IMR-90 (cell line): ENCODE data around the gene PLB1. TPM values are rescaled to one million over a fixed set of nuclear protein-coding genes. Genes with fewer than 3 reads are reported as not detected.

ENCODE experiments used
- ATAC-seq: fragments of 200-7000 bp; cut with Tn5 transposase; 2 replicates; pipeline ENCODE4 v1.9.1; 2020; ENCODE audit warnings: low read depth, mild to moderate bottlenecking, moderate library complexity
- BruUV-seq: library from RNA; stranded (reverse); fragments of 400-500 nt; replicated peaks from 2 replicates; lab custom pipeline; 2021; lab: Mats Ljungman, UMichigan
- CTCF ChIA-PET: fragments of 300-600 bp; formaldehyde crosslinking; extraction: SDS; loops from one replicate; lab custom pipeline; 2021; ENCODE audit warnings: antibody characterized with exemption; lab: Yijun Ruan, JAX
- POLR2A ChIA-PET: fragments of 300-600 bp; sonication (Branson Sonifier 250); formaldehyde crosslinking; loops from one replicate; lab custom pipeline; 2022; ENCODE audit warnings: antibody characterized with exemption; ENCODE audit not compliant: unreplicated experiment; lab: Charles Lee
- DNase-seq: peaks from one replicate; pipeline ENCODE4 v3.0.0; 2013
- H2AFZ ChIP-seq: replicated peaks from 2 replicates; pipeline ENCODE3; 2013; ENCODE audit warnings: low read length, mild to moderate bottlenecking; ENCODE audit not compliant: poor library complexity
- H2AK5ac ChIP-seq: 2 replicates; pipeline ENCODE4 v1.6.1; 2013; ENCODE audit warnings: low read depth, low read length, inconsistent platforms
- H2AK9ac ChIP-seq: replicated peaks from 2 replicates; pipeline ENCODE3; 2013; ENCODE audit warnings: mild to moderate bottlenecking, low read depth, low read length, moderate library complexity; ENCODE audit not compliant: poor library complexity
- H2BK120ac ChIP-seq: 2 replicates; pipeline ENCODE4 v1.6.1; 2013; ENCODE audit warnings: low read depth, low read length, inconsistent platforms
- H2BK15ac ChIP-seq: 3 replicates; pipeline ENCODE4 v1.6.1; 2013; ENCODE audit warnings: low read depth, low read length, inconsistent platforms
- H2BK20ac ChIP-seq: 2 replicates; pipeline ENCODE4 v1.6.1; 2013; ENCODE audit warnings: low read depth, mild to moderate bottlenecking, inconsistent platforms, low read length, moderate library complexity
- H2BK5ac ChIP-seq: 2 replicates; pipeline ENCODE4 v1.6.1; 2013; ENCODE audit warnings: mild to moderate bottlenecking, low read depth, low read length, inconsistent platforms; ENCODE audit not compliant: poor library complexity, severe bottlenecking
- H3K14ac ChIP-seq: replicated peaks from 2 replicates; pipeline ENCODE4 v1.6.1; 2013; ENCODE audit warnings: low read depth, low read length, inconsistent platforms
- H3K18ac ChIP-seq: 2 replicates; pipeline ENCODE4 v1.6.1; 2013; ENCODE audit warnings: low read depth, low read length, control low read depth
- H3K23ac ChIP-seq: 2 replicates; pipeline ENCODE4 v1.6.1; 2013; ENCODE audit warnings: low read depth, low read length, inconsistent platforms
- H3K27ac ChIP-seq: 2 replicates; pipeline ENCODE4 v1.5.1; 2013; ENCODE audit warnings: mild to moderate bottlenecking, control low read depth, low read length; ENCODE audit not compliant: insufficient read depth
- H3K27me3 ChIP-seq: 2 replicates; pipeline ENCODE4 v1.6.1; 2013; ENCODE audit warnings: low read length; ENCODE audit not compliant: control insufficient read depth, insufficient read depth
- H3K36me3 ChIP-seq: 2 replicates; pipeline ENCODE4 v1.6.1; 2013; ENCODE audit warnings: low read length, mixed read lengths; ENCODE audit not compliant: control insufficient read depth, insufficient read depth
- H3K4ac ChIP-seq: 2 replicates; pipeline ENCODE4 v1.6.1; 2013; ENCODE audit warnings: low read depth, low read length, inconsistent platforms
- H3K4me1 ChIP-seq: 2 replicates; pipeline ENCODE4 v1.6.1; 2013; ENCODE audit warnings: low read length, mixed read lengths; ENCODE audit not compliant: control insufficient read depth, insufficient read depth
- H3K4me2 ChIP-seq: 2 replicates; pipeline ENCODE4 v1.6.1; 2013; ENCODE audit warnings: low read depth, mild to moderate bottlenecking, control low read depth, low read length, moderate library complexity
- H3K4me3 ChIP-seq: 2 replicates; pipeline ENCODE4 v1.5.1; 2013; ENCODE audit warnings: low read depth, mild to moderate bottlenecking, control low read depth, low read length, moderate library complexity; ENCODE audit not compliant: insufficient read depth
- H3K56ac ChIP-seq: 2 replicates; pipeline ENCODE4 v1.6.1; 2013; ENCODE audit warnings: low read length, inconsistent platforms; ENCODE audit not compliant: insufficient read depth; ENCODE audit errors: extremely low read depth
- H3K79me1 ChIP-seq, 2 experiments: 2 replicates each; pipeline ENCODE4 v1.6.1; 2013; ENCODE audit warnings: low read length in 2 of 2, inconsistent platforms in 1 of 2, low read depth in 1 of 2
- H3K9ac ChIP-seq: 2 replicates; pipeline ENCODE4 v1.6.1; 2013; ENCODE audit warnings: low read depth, low read length, control low read depth
- H3K9me1 ChIP-seq: 2 replicates; pipeline ENCODE4 v1.6.1; 2013; ENCODE audit warnings: low read length, inconsistent platforms; ENCODE audit not compliant: insufficient read depth
- H3K9me3 ChIP-seq: 2 replicates; pipeline ENCODE4 v1.6.1; 2013; ENCODE audit warnings: low read length; ENCODE audit not compliant: control insufficient read depth, insufficient read depth
- H4K20me1 ChIP-seq: 2 replicates; pipeline ENCODE4 v1.6.1; 2013; ENCODE audit warnings: low read length, inconsistent platforms; ENCODE audit not compliant: insufficient read depth
- H4K5ac ChIP-seq: 2 replicates; pipeline ENCODE4 v1.6.1; 2013; ENCODE audit warnings: mild to moderate bottlenecking, low read depth, low read length, control low read depth
- H4K8ac ChIP-seq, 2 experiments: 2 replicates each; pipeline ENCODE4 v1.6.1; 2013; ENCODE audit warnings: low read depth in 2 of 2, low read length in 2 of 2, control low read depth in 1 of 2, inconsistent platforms in 1 of 2
- H4K91ac ChIP-seq: 2 replicates; pipeline ENCODE4 v1.6.1; 2013; ENCODE audit warnings: low read depth, low read length, inconsistent platforms; ENCODE audit not compliant: insufficient read depth
- BHLHE40 ChIP-seq: fragments of 150-350 bp; IDR thresholded peaks from 2 replicates; pipeline ENCODE4 v1.6.1; 2016; ENCODE audit warnings: mild to moderate bottlenecking, low read depth, low read length
- CEBPB ChIP-seq: IDR thresholded peaks from 2 replicates; pipeline ENCODE4 v1.6.1; 2012; ENCODE audit warnings: low read depth, low read length, improper control_type of control experiment
- CHD1 ChIP-seq: IDR thresholded peaks from 2 replicates; pipeline ENCODE4 v1.6.1; 2012; ENCODE audit warnings: low read depth, low read length, improper control_type of control experiment
- CTCF ChIP-seq: conservative IDR thresholded peaks from 2 replicates; pipeline ENCODE4 v1.5.1; 2012; ENCODE audit warnings: mild to moderate bottlenecking, low read depth, low read length, improper control_type of control experiment
- ELK1 ChIP-seq: fragments of 150-350 bp; IDR thresholded peaks from 2 replicates; pipeline ENCODE4 v1.6.1; 2016; ENCODE audit warnings: low read depth, mild to moderate bottlenecking, low read length, moderate library complexity, borderline replicate concordance
- FOS ChIP-seq: fragments of 150-350 bp; IDR thresholded peaks from 2 replicates; pipeline ENCODE4 v1.6.1; 2016; ENCODE audit warnings: low read depth, low read length
- MAFK ChIP-seq: IDR thresholded peaks from 2 replicates; pipeline ENCODE4 v1.6.1; 2012; ENCODE audit warnings: low read depth, low read length, improper control_type of control experiment
- MAZ ChIP-seq: IDR thresholded peaks from 2 replicates; pipeline ENCODE4 v1.6.1; 2012; ENCODE audit warnings: low read depth, mild to moderate bottlenecking, low read length, improper control_type of control experiment, moderate library complexity, borderline replicate concordance
- MXI1 ChIP-seq: IDR thresholded peaks from 2 replicates; pipeline ENCODE4 v1.6.1; 2012; ENCODE audit warnings: low read depth, mild to moderate bottlenecking, low read length, moderate library complexity, borderline replicate concordance
- NFE2L2 ChIP-seq: fragments of 150-350 bp; IDR thresholded peaks from 2 replicates; pipeline ENCODE4 v1.6.1; 2016; ENCODE audit warnings: low read depth, mild to moderate bottlenecking, low read length
- POLR2A ChIP-seq: IDR thresholded peaks from 2 replicates; pipeline ENCODE4 v1.6.1; 2012; ENCODE audit warnings: mild to moderate bottlenecking, low read depth, low read length
- RAD21 ChIP-seq: IDR thresholded peaks from 2 replicates; pipeline ENCODE4 v1.6.1; 2012; ENCODE audit warnings: low read length, improper control_type of control experiment
- RCOR1 ChIP-seq: IDR thresholded peaks from 2 replicates; pipeline ENCODE4 v1.6.1; 2012; ENCODE audit warnings: mild to moderate bottlenecking, low read length, improper control_type of control experiment; ENCODE audit not compliant: insufficient replicate concordance
- SMC3 ChIP-seq: fragments of 150-350 bp; IDR thresholded peaks from 2 replicates; pipeline ENCODE4 v1.6.1; 2016; ENCODE audit warnings: low read depth, mild to moderate bottlenecking, antibody characterized with exemption, low read length, moderate library complexity
- USF2 ChIP-seq: fragments of 150-350 bp; IDR thresholded peaks from 2 replicates; pipeline ENCODE4 v1.6.1; 2017; ENCODE audit warnings: mild to moderate bottlenecking, antibody characterized with exemption, low read length, low read depth
- WGBS, 2 experiments: methylation state at CpG; one replicate each; pipeline versions ENCODE4 v1.1.5 to v1.1.7; 2013; ENCODE audit warnings: missing lambda C conversion rate in 2 of 2; ENCODE audit not compliant: insufficient read length in 1 of 2; ENCODE audit errors: extremely low coverage in 2 of 2; 5-methylcytosine and 5-hydroxymethylcytosine counted together
- dilution Hi-C: fragments of 300-500 bp; cut with HindIII; formaldehyde crosslinking; loops from one replicate; pipeline ENCODE4 v1.14.3; 2018; ENCODE audit warnings: low sequenced_read_pairs; ENCODE audit not compliant: unreplicated experiment
- in situ Hi-C: fragments of 300-500 bp; cut with MboI; formaldehyde crosslinking; loops from 3 replicates; pipeline ENCODE4 v1.14.3; 2019; ENCODE audit warnings: low sequenced_read_pairs, inconsistent platforms, mixed read lengths
- intact Hi-C: fragments of 100-400 bp; cut with micrococcal nuclease; formaldehyde crosslinking; loops from 2 replicates; pipeline ENCODE4 v1.10.0; 2022
- polyA plus RNA-seq, 3 experiments: library from polyadenylated mRNA; depleted of rRNA; stranded (reverse); fragments of >200 nt; gene quantifications; 2 replicates each; pipeline ENCODE4 v1.2.3, GENCODE V29; 2012; ENCODE audit warnings: low replicate concordance in 1 of 3
- total RNA-seq: library from RNA; depleted of rRNA; stranded (reverse); fragments of >200 nt; gene quantifications from 2 replicates; pipeline ENCODE4 v1.2.3, GENCODE V29; 2012

The PLB1 gene
- total and polyA plus RNA-seq, 2 of the 4 experiments (the other 2 are of a cell fraction) = 0.74 to 0.90 TPM

GRCh38 chr2:28530782-28531181 is 34.9 kb downstream of the PLB1 start:
- CTCF ChIA-PET = no interaction called here
- no peak for ATAC-seq

More at GRCh38 chr2:28530782-28531181, 34.9 kb downstream of the PLB1 start:
- H3K23ac ChIP-seq = no peak overlapping the region
- no peaks in the 10 kb centered on the region for H3K4me1 ChIP-seq
- no peak for TF ChIP-seq CEBPB
- no peak for TF ChIP-seq NFE2L2
- TF ChIP-seq SMC3 = no peak
- no peak for TF ChIP-seq MXI1
- TF ChIP-seq POLR2A = no peak
- no peak for TF ChIP-seq BHLHE40
- no peak for TF ChIP-seq RAD21
- no peak for TF ChIP-seq ELK1
- no peak for TF ChIP-seq CHD1
- TF ChIP-seq USF2 = no peak
- TF ChIP-seq RCOR1 = no peak
- TF ChIP-seq CTCF = no peak
- no peak for TF ChIP-seq MAZ
- TF ChIP-seq MAFK = no peak
- TF ChIP-seq FOS = no peak
- no TSS peak for BruUV-seq
- H3K79me1 ChIP-seq = no peaks in the 10 kb centered on the region
- no peaks in the 10 kb centered on the region for H4K20me1 ChIP-seq
- H2AK5ac ChIP-seq = no peak overlapping the region
- 100% methylated on average over 1 of the region's 3 CpGs; no CpG with 5 or more reads in 1 of the 2 experiments for WGBS, 2 experiments
- no peak overlapping the region for H4K8ac ChIP-seq
- H3K27me3 ChIP-seq = peaks cover 57% of the 10 kb centered on the region
- dilution Hi-C loops = no loop called here
- H3K56ac ChIP-seq = no peak overlapping the region
- POLR2A ChIA-PET = no interaction called here
- DNase-seq = no peak
- no peak overlapping the region for H2BK120ac ChIP-seq
- H3K27ac ChIP-seq = no peak overlapping the region
- H2BK15ac ChIP-seq = no peak overlapping the region
- intact Hi-C loops = no loop called here
- H3K4ac ChIP-seq = no peak overlapping the region
- no peak overlapping the region for H2AFZ ChIP-seq
- in situ Hi-C loops = no loop called here
- no peak overlapping the region for H3K4me2 ChIP-seq
- H3K36me3 ChIP-seq = no peaks in the 10 kb centered on the region
- no peak overlapping the region for H4K5ac ChIP-seq
- no peaks in the 10 kb centered on the region for H3K9me1 ChIP-seq
- no peak overlapping the region for H3K14ac ChIP-seq
- H2BK20ac ChIP-seq = no peak overlapping the region
- no peak overlapping the region for H3K9ac ChIP-seq
- no peaks in the 10 kb centered on the region for H3K9me3 ChIP-seq
- H3K18ac ChIP-seq = no peak overlapping the region
- no peak overlapping the region for H3K4me3 ChIP-seq
- H2AK9ac ChIP-seq = no peak overlapping the region
- H2BK5ac ChIP-seq = no peak overlapping the region
- H4K91ac ChIP-seq = no peak overlapping the region
